MM.1S (cell line): ENCODE results near the gene LDLRAD4.

ENCODE experiments used
- EZH2 ChIP-seq: fragments of 300-600 bp; sonication (generic); optimal IDR thresholded peaks from 2 replicates; pipeline ENCODE3; 2017; ENCODE audit warnings: low read depth, mild to moderate bottlenecking, antibody characterized with exemption, low read length, mixed read lengths
- EZH2phosphoT487 ChIP-seq: fragments of 300-600 bp; sonication (generic); IDR thresholded peaks from 2 replicates; pipeline ENCODE4 v1.6.1; 2018; ENCODE audit warnings: antibody characterized with exemption, low read length
- TF ChIP-seq, protein P1 (sequence below): fragments of 300-600 bp; sonication (generic); IDR thresholded peaks from 2 replicates; pipeline ENCODE4 v1.5.1; 2016; ENCODE audit warnings: antibody characterized with exemption, low read length, mixed read lengths

DNA sequence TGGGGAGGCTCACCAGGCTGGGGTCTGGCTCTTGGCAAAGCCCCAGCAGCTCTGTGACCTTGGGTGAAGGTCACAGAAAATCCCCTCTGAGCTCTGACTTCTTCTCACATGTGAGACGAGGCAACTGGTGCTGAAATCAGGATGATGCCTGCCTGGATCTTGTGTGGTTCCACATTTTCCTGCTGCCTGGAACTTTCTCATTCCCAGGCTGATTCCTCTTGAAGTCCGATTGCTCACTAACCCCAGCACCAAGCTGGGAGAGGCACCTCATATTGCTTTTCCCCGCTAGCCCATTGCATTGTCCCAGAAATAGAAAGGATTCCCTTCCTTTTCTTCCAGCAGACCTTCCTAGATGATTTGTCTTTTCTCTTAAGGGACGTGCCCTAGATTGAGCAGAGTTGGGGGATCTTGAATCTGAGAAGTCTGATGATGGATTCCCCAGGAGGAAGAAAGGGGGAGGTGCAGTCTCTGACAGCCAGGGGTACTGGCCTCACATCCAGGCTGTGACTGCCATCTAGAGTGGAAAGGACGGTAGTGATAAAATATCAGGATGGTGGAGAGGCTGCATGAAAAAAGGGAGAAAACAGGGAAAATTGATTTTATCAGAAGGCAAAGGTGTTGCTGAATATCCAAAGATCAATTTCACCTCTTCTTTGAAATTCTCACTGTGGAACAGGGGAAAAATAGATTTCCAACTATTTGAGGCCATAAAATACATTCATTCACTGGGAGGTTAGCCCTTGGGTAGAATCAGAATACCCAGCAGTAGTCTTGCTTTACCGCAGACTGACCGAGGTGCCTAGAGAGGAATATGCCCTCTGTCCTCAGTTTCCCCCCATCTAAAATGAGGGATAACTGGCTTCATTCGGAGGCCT is 411.5 kb downstream of the LDLRAD4 start:
- TF ChIP-seq EZH2 (no peak), EZH2phosphoT487 (no peak)
- TF ChIP-seq, protein P1, sequence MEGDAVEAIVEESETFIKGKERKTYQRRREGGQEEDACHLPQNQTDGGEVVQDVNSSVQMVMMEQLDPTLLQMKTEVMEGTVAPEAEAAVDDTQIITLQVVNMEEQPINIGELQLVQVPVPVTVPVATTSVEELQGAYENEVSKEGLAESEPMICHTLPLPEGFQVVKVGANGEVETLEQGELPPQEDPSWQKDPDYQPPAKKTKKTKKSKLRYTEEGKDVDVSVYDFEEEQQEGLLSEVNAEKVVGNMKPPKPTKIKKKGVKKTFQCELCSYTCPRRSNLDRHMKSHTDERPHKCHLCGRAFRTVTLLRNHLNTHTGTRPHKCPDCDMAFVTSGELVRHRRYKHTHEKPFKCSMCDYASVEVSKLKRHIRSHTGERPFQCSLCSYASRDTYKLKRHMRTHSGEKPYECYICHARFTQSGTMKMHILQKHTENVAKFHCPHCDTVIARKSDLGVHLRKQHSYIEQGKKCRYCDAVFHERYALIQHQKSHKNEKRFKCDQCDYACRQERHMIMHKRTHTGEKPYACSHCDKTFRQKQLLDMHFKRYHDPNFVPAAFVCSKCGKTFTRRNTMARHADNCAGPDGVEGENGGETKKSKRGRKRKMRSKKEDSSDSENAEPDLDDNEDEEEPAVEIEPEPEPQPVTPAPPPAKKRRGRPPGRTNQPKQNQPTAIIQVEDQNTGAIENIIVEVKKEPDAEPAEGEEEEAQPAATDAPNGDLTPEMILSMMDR: peak; percentile 81
